Kidney epithelial cell (primary cell): ENCODE measurements around the gene KLHL1. TPM values are rescaled to one million over a fixed set of nuclear protein-coding genes. Genes with fewer than 3 reads are reported as not detected.
A peak's percentile ranks its signal among the peaks of the same experiment; 100 is the strongest.
"Not testable (repeated sequence)": the region's sequence is repeated elsewhere in the genome, so short reads cannot be mapped to it uniquely, and the experiment has no call there.

Experiments used
- DNase-seq: peaks from one replicate; pipeline ENCODE4 v3.0.0-alpha.2; 2010; ENCODE audit warnings: low read depth
- H3K27me3 ChIP-seq: 2 replicates; pipeline ENCODE4 v1.6.0; 2011; ENCODE audit warnings: low read length; ENCODE audit not compliant: control insufficient read depth, insufficient read depth
- H3K36me3 ChIP-seq: 2 replicates; pipeline ENCODE4 v1.5.1; 2011; ENCODE audit warnings: low read length; ENCODE audit not compliant: control insufficient read depth, insufficient read depth
- H3K4me3 ChIP-seq: 2 replicates; pipeline ENCODE4 v1.5.1; 2011; ENCODE audit warnings: low read depth, mild to moderate bottlenecking, control low read depth, low read length
- total RNA-seq: library from RNA; depleted of rRNA; stranded (reverse); fragments of >200 nt; gene quantifications from 2 replicates; pipeline ENCODE4 v1.2.3, GENCODE V29; 2015
- TF ChIP-seq, protein P1 (sequence below): IDR thresholded peaks from 2 replicates; pipeline ENCODE4 v1.5.1; 2011; ENCODE audit warnings: mild to moderate bottlenecking, moderate library complexity, low read length, control low read depth, inconsistent platforms; ENCODE audit not compliant: insufficient read depth, poor library complexity, severe bottlenecking

Gene KLHL1, protein sequence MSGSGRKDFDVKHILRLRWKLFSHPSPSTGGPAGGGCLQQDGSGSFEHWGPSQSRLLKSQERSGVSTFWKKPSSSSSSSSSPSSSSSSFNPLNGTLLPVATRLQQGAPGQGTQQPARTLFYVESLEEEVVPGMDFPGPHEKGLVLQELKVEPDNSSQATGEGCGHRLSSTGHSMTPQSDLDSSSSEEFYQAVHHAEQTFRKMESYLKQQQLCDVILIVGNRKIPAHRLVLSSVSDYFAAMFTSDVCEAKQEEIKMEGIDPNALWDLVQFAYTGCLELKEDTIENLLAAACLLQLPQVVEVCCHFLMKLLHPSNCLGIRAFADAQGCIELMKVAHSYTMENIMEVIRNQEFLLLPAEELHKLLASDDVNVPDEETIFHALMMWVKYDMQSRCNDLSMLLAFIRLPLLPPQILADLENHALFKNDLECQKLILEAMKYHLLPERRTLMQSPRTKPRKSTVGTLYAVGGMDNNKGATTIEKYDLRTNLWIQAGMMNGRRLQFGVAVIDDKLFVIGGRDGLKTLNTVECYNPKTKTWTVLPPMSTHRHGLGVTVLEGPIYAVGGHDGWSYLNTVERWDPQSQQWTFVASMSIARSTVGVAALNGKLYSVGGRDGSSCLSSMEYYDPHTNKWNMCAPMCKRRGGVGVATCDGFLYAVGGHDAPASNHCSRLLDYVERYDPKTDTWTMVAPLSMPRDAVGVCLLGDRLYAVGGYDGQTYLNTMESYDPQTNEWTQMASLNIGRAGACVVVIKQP
- total RNA-seq, result not detected in 2 replicates

DNA sequence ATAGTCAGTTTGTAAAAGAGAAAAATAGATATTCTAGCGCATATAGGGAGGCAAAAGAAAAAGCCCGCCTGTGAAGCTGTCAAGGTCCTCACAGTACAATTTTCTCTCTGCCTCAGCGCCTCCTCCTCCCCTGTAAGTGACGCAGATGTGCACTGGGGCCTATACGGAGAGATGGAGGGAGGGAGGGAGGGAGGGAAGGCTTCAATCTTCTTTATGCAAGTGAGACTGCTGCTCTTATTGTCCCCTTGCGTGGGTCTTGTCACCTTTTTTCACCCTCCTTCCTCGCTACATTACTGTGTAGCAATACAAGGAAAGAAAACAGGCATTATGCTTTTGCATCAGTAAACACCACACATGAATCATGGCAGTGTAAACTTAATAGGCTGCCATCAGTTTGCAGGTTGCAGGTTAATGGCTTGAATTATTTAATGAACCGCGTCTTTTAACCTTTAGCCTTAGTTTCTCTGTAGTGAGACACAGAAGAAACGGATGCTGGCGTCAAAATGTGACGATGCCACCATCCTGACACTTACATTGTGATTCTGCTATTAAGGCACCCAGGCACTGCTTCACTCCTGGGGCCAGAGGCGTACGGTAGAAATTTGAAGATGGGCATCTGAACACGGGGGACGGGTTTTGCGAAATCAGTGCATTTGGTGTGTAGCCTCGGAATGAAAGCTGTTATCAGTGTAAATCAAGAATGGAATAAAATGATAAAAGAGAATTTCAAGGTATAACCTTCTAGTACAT is at the start of gene KLHL1:
Gene KLHL1, minus strand, starts transcription at position 97 of the 750 bp plus-strand sequence. CDS start 753 bp downstream, outside the sequence.
- peaks cover 14% of the 10 kb centered on the region for H3K27me3 ChIP-seq
- TF ChIP-seq, protein P1, sequence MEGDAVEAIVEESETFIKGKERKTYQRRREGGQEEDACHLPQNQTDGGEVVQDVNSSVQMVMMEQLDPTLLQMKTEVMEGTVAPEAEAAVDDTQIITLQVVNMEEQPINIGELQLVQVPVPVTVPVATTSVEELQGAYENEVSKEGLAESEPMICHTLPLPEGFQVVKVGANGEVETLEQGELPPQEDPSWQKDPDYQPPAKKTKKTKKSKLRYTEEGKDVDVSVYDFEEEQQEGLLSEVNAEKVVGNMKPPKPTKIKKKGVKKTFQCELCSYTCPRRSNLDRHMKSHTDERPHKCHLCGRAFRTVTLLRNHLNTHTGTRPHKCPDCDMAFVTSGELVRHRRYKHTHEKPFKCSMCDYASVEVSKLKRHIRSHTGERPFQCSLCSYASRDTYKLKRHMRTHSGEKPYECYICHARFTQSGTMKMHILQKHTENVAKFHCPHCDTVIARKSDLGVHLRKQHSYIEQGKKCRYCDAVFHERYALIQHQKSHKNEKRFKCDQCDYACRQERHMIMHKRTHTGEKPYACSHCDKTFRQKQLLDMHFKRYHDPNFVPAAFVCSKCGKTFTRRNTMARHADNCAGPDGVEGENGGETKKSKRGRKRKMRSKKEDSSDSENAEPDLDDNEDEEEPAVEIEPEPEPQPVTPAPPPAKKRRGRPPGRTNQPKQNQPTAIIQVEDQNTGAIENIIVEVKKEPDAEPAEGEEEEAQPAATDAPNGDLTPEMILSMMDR, result no peak
- H3K36me3 ChIP-seq, result no peaks in the 10 kb centered on the region
- DNase-seq, result no peak
- H3K4me3 ChIP-seq, result peak within 1 kb of the TSS; percentile 23

DNA sequence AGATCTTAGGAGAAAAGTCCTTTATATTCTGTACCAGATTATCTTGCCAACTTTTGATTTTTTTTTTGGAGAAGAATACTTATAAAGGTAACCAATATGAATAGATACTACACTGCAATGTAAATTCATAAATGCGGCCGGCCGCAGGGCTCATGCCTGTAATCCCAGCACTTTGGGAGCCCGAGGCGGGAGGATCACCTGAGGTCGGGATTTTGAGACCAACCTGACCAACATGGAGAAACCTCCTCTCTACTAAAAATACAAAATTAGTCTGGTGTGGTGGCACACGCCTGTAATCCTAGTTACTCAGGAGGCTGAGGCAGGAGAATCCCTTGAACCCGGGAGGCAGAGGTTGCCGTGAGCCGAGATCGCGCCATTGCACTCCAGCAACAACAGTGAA is 34.4 kb upstream of the KLHL1 start:
- not testable (repeated sequence) for DNase-seq, H3K27me3 ChIP-seq, H3K36me3 ChIP-seq, H3K4me3 ChIP-seq

DNA sequence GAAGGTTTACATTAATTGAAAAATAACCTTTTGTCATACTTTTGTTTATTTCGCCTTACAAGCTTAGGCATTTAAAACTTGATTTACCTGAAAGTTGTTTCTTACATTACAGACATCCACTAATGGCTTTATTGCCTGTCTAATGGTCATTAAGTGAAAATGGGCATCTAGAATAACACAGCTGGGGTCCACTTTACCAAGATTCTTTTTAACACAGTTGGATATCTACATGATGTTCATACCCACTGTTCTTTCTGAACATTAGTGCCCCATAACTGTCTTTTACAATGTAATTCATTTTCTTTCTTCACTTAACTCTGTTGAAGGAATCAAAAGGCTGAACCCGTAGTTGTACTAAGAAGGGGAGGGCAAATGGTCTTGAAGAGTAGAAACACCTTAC is 19.8 kb upstream of the KLHL1 start:
- Histone ChIP-seq H3K4me3 (no peak overlapping the region), H3K27me3 (no peaks in the 10 kb centered on the region), H3K36me3 (no peaks in the 10 kb centered on the region)
- DNase-seq, result no peak
- TF ChIP-seq, protein P1, result no peak

- H3K27me3 ChIP-seq, result no peaks in the 10 kb centered on the region
- DNase-seq, result no peak
- TF ChIP-seq, protein P1, result no peak
Observed at GRCh38 chr13:70125693-70126092, 17.4 kb upstream of the KLHL1 start.

DNA sequence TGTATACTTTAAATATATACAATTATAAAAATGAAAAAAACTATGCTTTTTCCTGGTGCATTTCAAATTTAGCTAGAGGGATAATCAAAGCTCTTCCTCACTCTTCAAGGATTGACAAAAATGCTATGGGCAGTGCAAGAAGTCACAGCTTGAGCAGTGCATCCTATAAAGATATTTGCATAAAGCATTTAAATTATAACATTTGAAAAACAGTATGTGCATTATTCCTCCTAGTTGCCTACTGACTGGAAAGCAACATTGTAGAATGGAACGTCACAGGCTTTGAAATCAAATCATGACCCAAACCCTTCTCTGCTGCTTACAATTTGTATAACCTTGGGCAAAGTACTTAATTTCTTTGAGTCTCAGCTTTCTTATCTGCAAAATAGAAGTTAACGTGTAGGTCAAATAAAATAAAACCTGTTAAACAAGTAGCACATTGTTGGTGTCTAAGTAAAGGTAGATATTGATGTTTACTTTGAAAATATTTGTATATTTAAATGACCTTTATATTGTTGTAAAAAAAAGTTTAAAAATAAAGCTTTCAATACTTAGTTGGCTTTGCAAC is 9.2 kb upstream of the KLHL1 start:
- no peak for DNase-seq
- no peaks in the 10 kb centered on the region for H3K27me3 ChIP-seq

More at GRCh38 chr13:70125693-70126092, 17.4 kb upstream of the KLHL1 start:
- no peaks in the 10 kb centered on the region for H3K36me3 ChIP-seq
- no peak overlapping the region for H3K4me3 ChIP-seq

More for the DNA sequence above, 9.2 kb upstream of the KLHL1 start:
- TF ChIP-seq, protein P1, result no peak
- Histone ChIP-seq H3K4me3 (no peak overlapping the region), H3K36me3 (no peaks in the 10 kb centered on the region)
